ENCODE data around the gene CCDC50. TPM values are rescaled to one million over a fixed set of nuclear protein-coding genes. Genes with fewer than 3 reads are reported as not detected.

Gene CCDC50
- total RNA-seq, 4 donors from 2014 or later, result 133 to 248 (median 194) TPM

DNA sequence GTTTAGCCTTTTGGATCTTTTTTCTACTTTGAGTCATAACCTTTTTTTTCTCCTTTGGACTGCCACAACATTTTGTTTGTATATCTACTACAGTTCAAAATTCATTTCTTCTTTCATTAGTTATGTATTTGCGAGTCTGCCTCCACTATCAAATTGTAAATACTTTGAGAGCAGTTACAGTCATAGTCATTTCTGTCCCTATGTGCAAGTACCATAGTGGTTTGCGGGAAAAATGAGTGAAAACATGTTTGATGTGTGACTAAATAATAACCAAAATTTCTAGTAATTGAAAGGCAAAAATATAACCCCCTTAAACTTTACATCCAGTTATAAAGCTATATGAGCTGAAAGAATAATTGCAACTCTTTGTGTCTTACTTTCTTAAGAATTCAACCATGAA is 45.8 kb upstream of the CCDC50 start:
- Histone ChIP-seq H3K4me3 (no peak overlapping the region), H3K9me3 (no peaks in the 10 kb centered on the region), H3K27ac (no peak overlapping the region), H3K36me3 (no peaks in the 10 kb centered on the region), H3K27me3 (no peaks in the 10 kb centered on the region), H3K4me1 (no peaks in the 10 kb centered on the region)
- no peak for ATAC-seq
- 89 to 100% methylated on average over 1 to 2 of the region's 2 CpGs for WGBS, 2 donors (ENCODE audit: low coverage in 1 of 2)
- TF ChIP-seq POLR2AphosphoS5 (IDR thresholded peaks at IDR 0.05) (no peak), POLR2A (IDR thresholded peaks at IDR 0.05) (no peak), EP300 (IDR thresholded peaks at IDR 0.05) (no peak)
- TF ChIP-seq, protein P1, sequence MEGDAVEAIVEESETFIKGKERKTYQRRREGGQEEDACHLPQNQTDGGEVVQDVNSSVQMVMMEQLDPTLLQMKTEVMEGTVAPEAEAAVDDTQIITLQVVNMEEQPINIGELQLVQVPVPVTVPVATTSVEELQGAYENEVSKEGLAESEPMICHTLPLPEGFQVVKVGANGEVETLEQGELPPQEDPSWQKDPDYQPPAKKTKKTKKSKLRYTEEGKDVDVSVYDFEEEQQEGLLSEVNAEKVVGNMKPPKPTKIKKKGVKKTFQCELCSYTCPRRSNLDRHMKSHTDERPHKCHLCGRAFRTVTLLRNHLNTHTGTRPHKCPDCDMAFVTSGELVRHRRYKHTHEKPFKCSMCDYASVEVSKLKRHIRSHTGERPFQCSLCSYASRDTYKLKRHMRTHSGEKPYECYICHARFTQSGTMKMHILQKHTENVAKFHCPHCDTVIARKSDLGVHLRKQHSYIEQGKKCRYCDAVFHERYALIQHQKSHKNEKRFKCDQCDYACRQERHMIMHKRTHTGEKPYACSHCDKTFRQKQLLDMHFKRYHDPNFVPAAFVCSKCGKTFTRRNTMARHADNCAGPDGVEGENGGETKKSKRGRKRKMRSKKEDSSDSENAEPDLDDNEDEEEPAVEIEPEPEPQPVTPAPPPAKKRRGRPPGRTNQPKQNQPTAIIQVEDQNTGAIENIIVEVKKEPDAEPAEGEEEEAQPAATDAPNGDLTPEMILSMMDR (IDR thresholded peaks at IDR 0.05), result no peak

DNA sequence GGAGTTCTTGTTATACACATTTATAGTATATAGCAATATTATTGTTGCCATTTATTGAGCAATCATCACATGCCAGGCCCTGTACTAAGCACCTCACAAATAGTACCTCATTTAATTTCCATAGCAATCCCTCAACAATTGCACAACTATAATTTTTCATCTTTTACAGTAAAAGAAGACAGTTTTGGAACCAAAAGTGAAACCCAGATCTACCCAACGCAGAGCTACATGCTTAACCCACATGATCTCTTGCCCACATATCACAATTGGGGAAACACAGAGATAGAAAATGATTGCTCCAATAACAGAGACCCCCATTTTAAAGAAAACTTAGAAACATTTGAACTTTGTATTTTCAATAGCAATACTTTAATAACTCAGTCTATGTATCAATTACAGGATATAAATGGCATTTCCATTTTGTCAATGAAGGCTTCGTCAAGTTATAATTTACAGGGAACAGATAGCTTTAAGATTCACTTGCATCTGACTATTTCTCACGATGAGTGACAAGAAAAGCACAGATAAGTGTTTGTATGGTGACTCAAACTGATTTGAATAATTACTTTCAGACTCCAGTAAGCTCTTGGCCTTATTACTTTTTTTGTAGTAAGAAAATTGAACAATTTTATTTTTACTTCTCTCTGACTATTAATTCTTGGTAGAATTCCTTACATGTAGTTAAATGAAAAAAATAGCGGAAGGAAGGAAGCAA is 38.7 kb upstream of the CCDC50 start:
- ATAC-seq, result no peak
- Histone ChIP-seq H3K27ac (no peak overlapping the region), H3K9me3 (no peaks in the 10 kb centered on the region), H3K4me3 (no peak overlapping the region), H3K4me1 (no peaks in the 10 kb centered on the region), H3K36me3 (no peaks in the 10 kb centered on the region), H3K27me3 (no peaks in the 10 kb centered on the region)
- no peak for TF ChIP-seq POLR2AphosphoS5 (IDR thresholded peaks at IDR 0.05)
- TF ChIP-seq EP300 (IDR thresholded peaks at IDR 0.05), result no peak
- TF ChIP-seq, protein P1 (IDR thresholded peaks at IDR 0.05), result no peak
- TF ChIP-seq POLR2A (IDR thresholded peaks at IDR 0.05), result no peak
- 60 to 62% methylated on average over 4 of the region's 4 CpGs for WGBS, 2 donors (ENCODE audit: low coverage in 1 of 2)

DNA sequence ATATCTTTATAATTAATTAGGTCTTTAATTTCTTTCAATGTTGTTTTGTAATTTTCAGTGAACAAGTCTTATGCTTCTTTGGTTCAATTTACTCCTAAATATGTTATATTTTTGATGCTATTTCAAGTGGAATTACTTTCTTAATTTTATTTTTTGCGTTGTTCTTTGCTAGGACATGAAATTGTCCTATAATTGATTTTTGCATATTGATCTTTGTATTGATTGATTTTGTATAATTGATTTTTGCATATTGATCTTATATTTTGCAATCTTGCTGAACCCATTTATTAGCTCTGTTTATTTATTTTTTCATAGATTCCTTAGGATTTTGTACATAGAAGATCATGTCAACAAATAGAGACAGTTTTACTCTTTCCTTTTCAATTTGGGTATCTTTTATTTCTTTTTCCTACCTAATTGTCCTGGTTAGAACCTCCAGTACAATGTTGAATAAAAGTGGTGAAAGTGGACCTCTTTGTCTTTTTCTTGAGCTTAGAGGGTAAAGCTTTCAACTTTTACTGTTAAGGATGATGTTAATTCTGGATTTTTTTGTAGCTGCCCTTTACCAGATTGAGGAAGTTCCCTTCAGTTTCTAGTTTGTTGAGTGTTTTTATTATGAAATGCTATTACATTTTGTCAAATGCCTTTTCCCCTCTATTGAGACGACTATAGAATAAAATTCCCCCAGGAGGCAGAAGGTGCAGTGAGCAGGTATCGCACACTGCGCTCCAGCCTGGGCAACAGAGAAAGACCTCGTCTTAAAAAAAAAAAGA is 36.8 kb upstream of the CCDC50 start:
- Histone ChIP-seq H3K4me3 (no peak overlapping the region), H3K4me1 (no peaks in the 10 kb centered on the region), H3K27ac (no peak overlapping the region), H3K27me3 (no peaks in the 10 kb centered on the region), H3K36me3 (no peaks in the 10 kb centered on the region), H3K9me3 (no peaks in the 10 kb centered on the region)
- TF ChIP-seq EP300 (IDR thresholded peaks at IDR 0.05), result no peak
- TF ChIP-seq POLR2A (IDR thresholded peaks at IDR 0.05), result no peak
- TF ChIP-seq, protein P1 (IDR thresholded peaks at IDR 0.05), result no peak
- TF ChIP-seq POLR2AphosphoS5 (IDR thresholded peaks at IDR 0.05), result no peak
- ATAC-seq, result no peak
- WGBS, 2 donors (ENCODE audit: low coverage in 1 of 2), result 73 to 88% methylated on average over 5 of the region's 5 CpGs

DNA sequence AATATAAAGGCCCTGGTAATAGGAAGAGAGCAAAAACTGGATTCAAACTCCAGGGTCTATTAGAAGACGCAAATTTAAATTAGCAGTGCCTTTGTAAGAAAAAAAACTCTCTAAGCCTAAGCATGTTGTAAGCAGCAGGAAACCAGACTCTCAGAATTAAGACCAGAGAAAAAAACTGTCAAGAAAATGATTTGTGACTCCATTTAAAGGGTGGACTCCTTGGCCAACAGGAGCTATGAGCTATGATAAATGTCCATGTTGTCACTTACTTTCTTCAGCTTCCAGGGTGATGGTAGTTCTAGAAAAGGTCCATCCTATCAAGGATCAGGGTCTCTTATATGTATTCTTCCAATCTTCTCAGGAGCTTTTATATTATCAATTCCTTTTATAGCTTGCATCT is 34.9 kb upstream of the CCDC50 start:
- no peaks in the 10 kb centered on the region for H3K27me3 ChIP-seq
- no peak overlapping the region for H3K27ac ChIP-seq
- no peaks in the 10 kb centered on the region for H3K36me3 ChIP-seq
- WGBS, 2 donors (ENCODE audit: low coverage in 1 of 2), result 91 to 100% methylated on average over 1 of the region's 1 CpG
- no peak overlapping the region for H3K4me3 ChIP-seq
- no peak for ATAC-seq
- no peak for TF ChIP-seq POLR2AphosphoS5 (IDR thresholded peaks at IDR 0.05)
- TF ChIP-seq, protein P1 (IDR thresholded peaks at IDR 0.05), result no peak
- no peak for TF ChIP-seq POLR2A (IDR thresholded peaks at IDR 0.05)
- no peak for TF ChIP-seq EP300 (IDR thresholded peaks at IDR 0.05)
- no peaks in the 10 kb centered on the region for H3K4me1 ChIP-seq
- no peaks in the 10 kb centered on the region for H3K9me3 ChIP-seq
